A549 (cell line): ENCODE results near the gene DHX16. TPM values are rescaled to one million over a fixed set of nuclear protein-coding genes. Genes with fewer than 3 reads are reported as not detected.
A peak's percentile ranks its signal among the peaks of the same experiment; 100 is the strongest.

ENCODE experiments used
- ATAC-seq, 2 experiments: fragments of 200-7000 bp in 1 of 2; fragments of >200 bp in 1 of 2; cut with Nextera tagmentation in 1 of 2; cut with Tn5 transposase in 1 of 2; 3 replicates each; pipeline versions ENCODE4 v1.8.0 to v1.9.1; 2018 to 2020; ENCODE audit warnings: mild to moderate bottlenecking in 1 of 2, moderate library complexity in 1 of 2
- CTCF ChIA-PET: fragments of 300-600 bp; sonication (Branson Sonifier 250); formaldehyde crosslinking; extraction: SDS; loops from one replicate; lab custom pipeline; 2021; ENCODE audit warnings: antibody characterized with exemption, inconsistent platforms; lab: Yijun Ruan, JAX
- POLR2A ChIA-PET: fragments of 350-600 bp; formaldehyde crosslinking; extraction: SDS; loops from one replicate; lab custom pipeline; 2021; ENCODE audit warnings: antibody characterized with exemption, inconsistent platforms; lab: Yijun Ruan, JAX
- DNase-seq, 2 experiments: peaks; one replicate each; pipeline versions ENCODE4 v3.0.0 to v3.0.0-alpha.2; 2011 to 2016; ENCODE audit warnings: low read depth in 1 of 2, low spot score in 1 of 2
- FAIRE-seq: peaks from 2 replicates; lab custom pipeline; 2011; peaks lifted over from hg19 to GRCh38; lab: Jason Lieb, UNC
- H3K27ac ChIP-seq, 2 experiments: fragments of >200 bp; sonication (Bioruptor Twin); formaldehyde crosslinking; 3 replicates each; pipeline ENCODE4 v1.5.1; 2016 to 2017
- H3K4me1 ChIP-seq: fragments of >200 bp; sonication (Bioruptor Twin); formaldehyde crosslinking; 3 replicates; pipeline ENCODE4 v1.6.1; 2016
- H3K4me2 ChIP-seq: fragments of >200 bp; sonication (Bioruptor Twin); formaldehyde crosslinking; 3 replicates; pipeline ENCODE4 v1.6.1; 2016
- H3K4me3 ChIP-seq: fragments of >200 bp; sonication (Bioruptor Twin); formaldehyde crosslinking; 3 replicates; pipeline ENCODE4 v1.5.1; 2016
- H3K9me3 ChIP-seq: fragments of >200 bp; sonication (Bioruptor Twin); formaldehyde crosslinking; 3 replicates; pipeline ENCODE4 v1.6.1; 2016
- CBX2 ChIP-seq: fragments of 200-600 bp; sonication (generic); IDR thresholded peaks from 2 replicates; pipeline ENCODE4 v1.6.1; 2016; ENCODE audit warnings: low read depth, mild to moderate bottlenecking, borderline replicate concordance
- CHD2 ChIP-seq: fragments of 150-350 bp; IDR thresholded peaks from 2 replicates; pipeline ENCODE4 v1.6.1; 2014; ENCODE audit warnings: low read length; ENCODE audit not compliant: partially characterized antibody
- FOSL2 ChIP-seq, 2 experiments: fragments of 450-650 bp in 1 of 2; fragments of >200 bp in 1 of 2; sonication (Bioruptor Twin) in 1 of 2; formaldehyde crosslinking; IDR thresholded peaks; 2 replicates each; pipeline versions ENCODE4 v1.5.0 to v1.6.1; 2016 to 2020; ENCODE audit warnings: mild to moderate bottlenecking in 1 of 2, moderate library complexity in 1 of 2
- GATA3 ChIP-seq: IDR thresholded peaks from 2 replicates; pipeline ENCODE4 v1.6.1; 2012; ENCODE audit warnings: borderline replicate concordance
- HEYL ChIP-seq: fragments of 250-450 bp; sonication (Bioruptor Pico); IDR thresholded peaks from 2 replicates; pipeline ENCODE4 v1.8.0; 2021; ENCODE audit warnings: mild to moderate bottlenecking, moderate library complexity
- HOXA7 ChIP-seq: fragments of 250-450 bp; sonication (Bioruptor Pico); IDR thresholded peaks from 2 replicates; pipeline ENCODE4 v1.5.0; 2020; ENCODE audit warnings: mild to moderate bottlenecking, moderate library complexity
- HOXB13 ChIP-seq: fragments of 250-450 bp; sonication (Bioruptor Pico); IDR thresholded peaks from 2 replicates; pipeline ENCODE4 v1.5.0; 2020; ENCODE audit warnings: low read depth, mild to moderate bottlenecking, moderate library complexity
- HOXB5 ChIP-seq: fragments of 250-450 bp; sonication (Bioruptor Pico); IDR thresholded peaks from 2 replicates; pipeline ENCODE4 v1.5.0; 2020; ENCODE audit warnings: mild to moderate bottlenecking, moderate library complexity
- MAFK ChIP-seq: fragments of 450-650 bp; IDR thresholded peaks from 2 replicates; pipeline ENCODE4 v1.6.1; 2014; ENCODE audit not compliant: partially characterized antibody
- MAZ ChIP-seq: fragments of 150-350 bp; IDR thresholded peaks from 2 replicates; pipeline ENCODE4 v1.6.1; 2014; ENCODE audit warnings: antibody characterized with exemption, low read depth, low read length, borderline replicate concordance
- NFE2L2 ChIP-seq: fragments of 150-350 bp; conservative IDR thresholded peaks from 2 replicates; pipeline ENCODE4 v1.6.1; 2014; ENCODE audit warnings: low read length
- PHF8 ChIP-seq: fragments of 200-600 bp; sonication (generic); IDR thresholded peaks from 2 replicates; pipeline ENCODE4 v1.6.1; 2016; ENCODE audit warnings: low read depth, mild to moderate bottlenecking, antibody characterized with exemption, moderate library complexity, borderline replicate concordance
- RAD21 ChIP-seq, 2 experiments: fragments of >200 bp in 1 of 2; sonication (Bioruptor Twin) in 1 of 2; formaldehyde crosslinking in 1 of 2; IDR thresholded peaks in 1 of 2; conservative IDR thresholded peaks in 1 of 2; 2 replicates in 1 of 2; 3 replicates in 1 of 2; pipeline ENCODE4 v1.6.1; 2012 to 2018; ENCODE audit warnings: inconsistent platforms in 1 of 2
- RARB ChIP-seq: fragments of 250-450 bp; sonication (Bioruptor Pico); IDR thresholded peaks from 2 replicates; pipeline ENCODE4 v1.8.0; 2021; ENCODE audit warnings: mild to moderate bottlenecking, moderate library complexity
- WGBS: methylation state at CpG from one replicate; pipeline ENCODE4 v1.1.6; 2017; ENCODE audit errors: missing lambda C conversion rate; 5-methylcytosine and 5-hydroxymethylcytosine counted together
- polyA plus RNA-seq, 4 experiments: library from polyadenylated mRNA; depleted of rRNA in 3 of 4; stranded (reverse); fragments of >200 nt; fragmentation: RNase III in 1 of 4; extraction: RNeasy Plus Mini Kit Qiagen cat#74134 plus additional on column Dnase treatment in 1 of 4; gene quantifications; 2 replicates in 3 of 4; 3 replicates in 1 of 4; pipeline ENCODE4 v1.2.3, GENCODE V29; 2011 to 2017
- TF ChIP-seq, protein P1 (sequence below): IDR thresholded peaks from 2 replicates; pipeline ENCODE4 v1.6.1; 2012; ENCODE audit warnings: low read depth, borderline replicate concordance
- TF ChIP-seq, protein P2 (sequence below): fragments of >200 bp; sonication (Bioruptor Twin); formaldehyde crosslinking; IDR thresholded peaks from 3 replicates; pipeline ENCODE4 v1.5.1; 2016
- TF ChIP-seq, protein P3 (sequence below): fragments of 200-600 bp; sonication (generic); IDR thresholded peaks from 2 replicates; pipeline ENCODE4 v1.6.1; 2016; ENCODE audit warnings: antibody characterized with exemption, mild to moderate bottlenecking, moderate library complexity
- TF ChIP-seq, protein P4 (sequence below): fragments of 150-350 bp; IDR thresholded peaks from 2 replicates; pipeline ENCODE4 v1.6.1; 2014; ENCODE audit warnings: low read depth, mild to moderate bottlenecking, low read length
- TF ChIP-seq, protein P5 (sequence below): IDR thresholded peaks from 2 replicates; pipeline ENCODE4 v1.6.1; 2012

The DHX16 gene
- polyA plus RNA-seq, 2 of the 4 experiments (the other 2 are of a cell fraction): 31.6 TPM

DNA sequence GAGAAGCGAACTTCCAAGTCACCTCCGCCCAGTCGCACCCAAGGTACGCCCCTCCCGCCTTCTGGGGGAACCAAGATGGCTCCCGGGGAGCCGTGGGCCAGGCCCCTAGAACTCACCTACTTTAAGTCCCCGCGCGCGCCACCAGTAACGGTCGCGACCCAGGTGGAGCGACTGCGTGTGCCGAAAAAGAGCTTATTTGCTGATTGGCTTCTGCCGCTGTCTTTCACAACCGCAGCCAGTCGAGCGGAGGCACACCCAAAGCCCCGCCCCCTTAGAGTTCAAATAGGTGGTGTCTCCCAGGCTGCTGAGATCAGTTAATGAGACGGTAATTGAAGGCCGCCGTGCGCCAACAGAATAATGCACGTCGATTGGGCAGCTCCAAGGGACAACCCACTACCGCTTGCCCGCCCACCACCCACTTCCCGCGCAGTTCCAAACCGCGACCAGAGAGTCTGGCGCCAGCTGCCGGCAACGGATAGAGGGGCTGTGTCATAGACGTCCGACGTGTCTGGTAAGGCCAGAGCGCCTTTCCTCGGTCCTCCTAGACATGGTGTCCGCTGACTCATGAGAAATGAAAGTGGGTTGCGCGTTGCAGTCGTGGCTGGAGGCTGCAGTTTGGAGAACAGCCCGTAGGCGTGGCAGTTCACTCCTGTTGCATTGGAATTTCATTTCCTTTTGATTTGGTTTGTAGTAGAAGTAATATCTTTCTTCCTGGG lies 44.5 kb upstream of the DHX16 start, which contains the start of gene MDC1 (continued):
- TF ChIP-seq, protein P1, sequence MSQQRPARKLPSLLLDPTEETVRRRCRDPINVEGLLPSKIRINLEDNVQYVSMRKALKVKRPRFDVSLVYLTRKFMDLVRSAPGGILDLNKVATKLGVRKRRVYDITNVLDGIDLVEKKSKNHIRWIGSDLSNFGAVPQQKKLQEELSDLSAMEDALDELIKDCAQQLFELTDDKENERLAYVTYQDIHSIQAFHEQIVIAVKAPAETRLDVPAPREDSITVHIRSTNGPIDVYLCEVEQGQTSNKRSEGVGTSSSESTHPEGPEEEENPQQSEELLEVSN: peak; percentile 60; the same call in 1 of the 2 replicates
- TF ChIP-seq FOSL2 (IDR thresholded peaks at IDR 0.05): no peak
- TF ChIP-seq FOSL2 (CRISPR knock-in tag; IDR thresholded peaks at IDR 0.05): peak; percentile 85
- peak; percentile 20; the same call in 1 of the 2 replicates for TF ChIP-seq PHF8

DNA sequence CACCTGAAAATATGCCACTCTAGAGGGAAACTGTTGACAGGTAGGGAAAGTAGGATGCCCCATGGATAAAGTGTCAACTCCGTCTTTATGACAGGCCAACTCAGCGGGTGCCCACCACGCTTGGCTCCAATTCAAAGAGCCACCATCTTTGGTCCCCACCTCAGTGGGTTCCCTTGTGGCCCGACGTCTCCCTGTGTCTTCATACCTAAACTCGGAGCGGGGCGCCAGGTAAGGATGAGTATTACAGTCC lies 44.0 kb upstream of the DHX16 start:
- peaks cover 22% of the 10 kb centered on the region for H3K4me1 ChIP-seq
- H3K27ac ChIP-seq: peak overlapping the region; percentile 95 to 97
- H3K4me3 ChIP-seq: peak overlapping the region; percentile 63
- 0 out of 2 replicates have a peak, but pooled peaks have one; percentile 43 for TF ChIP-seq HOXB13 (CRISPR knock-in tag)
- TF ChIP-seq, protein P2, sequence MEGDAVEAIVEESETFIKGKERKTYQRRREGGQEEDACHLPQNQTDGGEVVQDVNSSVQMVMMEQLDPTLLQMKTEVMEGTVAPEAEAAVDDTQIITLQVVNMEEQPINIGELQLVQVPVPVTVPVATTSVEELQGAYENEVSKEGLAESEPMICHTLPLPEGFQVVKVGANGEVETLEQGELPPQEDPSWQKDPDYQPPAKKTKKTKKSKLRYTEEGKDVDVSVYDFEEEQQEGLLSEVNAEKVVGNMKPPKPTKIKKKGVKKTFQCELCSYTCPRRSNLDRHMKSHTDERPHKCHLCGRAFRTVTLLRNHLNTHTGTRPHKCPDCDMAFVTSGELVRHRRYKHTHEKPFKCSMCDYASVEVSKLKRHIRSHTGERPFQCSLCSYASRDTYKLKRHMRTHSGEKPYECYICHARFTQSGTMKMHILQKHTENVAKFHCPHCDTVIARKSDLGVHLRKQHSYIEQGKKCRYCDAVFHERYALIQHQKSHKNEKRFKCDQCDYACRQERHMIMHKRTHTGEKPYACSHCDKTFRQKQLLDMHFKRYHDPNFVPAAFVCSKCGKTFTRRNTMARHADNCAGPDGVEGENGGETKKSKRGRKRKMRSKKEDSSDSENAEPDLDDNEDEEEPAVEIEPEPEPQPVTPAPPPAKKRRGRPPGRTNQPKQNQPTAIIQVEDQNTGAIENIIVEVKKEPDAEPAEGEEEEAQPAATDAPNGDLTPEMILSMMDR: no peak
- no peak for DNase-seq
- WGBS: 0% methylated on average over 8 of the region's 8 CpGs
- FAIRE-seq: no peak
- no peaks in the 10 kb centered on the region for H3K9me3 ChIP-seq
- peak overlapping the region; percentile 87 for H3K4me2 ChIP-seq
- POLR2A ChIA-PET: interaction anchor here (0.6 to 1.4 kb wide), 13 partner anchors 9 to 102 kb away, joined by 3 to 12 read pairs (median 4); partner anchors contain the start of genes FLOT1, MRPS18B, NRM and PPP1R10
- no peak; a peak in 1 of 6 replicates for ATAC-seq
- CTCF ChIA-PET: interaction anchor here (0.8 to 18.8 kb wide), 6 partner anchors 10 to 39 kb away, joined by 3 to 539 read pairs (median 3); partner anchors contain the start of gene DHX16

DNA sequence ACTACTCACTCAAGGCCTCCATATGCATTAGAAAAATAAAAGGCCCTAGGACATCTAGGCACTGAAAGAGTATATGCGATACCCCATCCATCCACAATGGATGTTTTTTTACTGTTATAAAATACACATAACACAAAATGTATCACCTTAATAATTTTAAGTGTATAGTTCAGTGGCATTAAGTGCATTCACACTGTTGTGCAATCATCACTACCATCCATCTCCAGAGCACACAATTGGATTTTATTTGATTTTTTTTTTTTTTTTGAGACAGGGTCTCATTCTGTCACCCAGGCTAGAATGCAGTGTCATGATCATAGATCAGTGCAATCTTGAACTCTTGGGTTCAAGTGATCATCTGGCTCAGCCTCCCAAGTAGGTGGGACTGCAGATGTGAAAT lies 41.5 kb upstream of the DHX16 start:
- Histone ChIP-seq H3K27ac (no peak overlapping the region), H3K4me3 (no peak overlapping the region), H3K9me3 (no peaks in the 10 kb centered on the region), H3K4me2 (no peak overlapping the region), H3K4me1 (peaks cover 29% of the 10 kb centered on the region)
- 100% methylated on average over 1 of the region's 1 CpG for WGBS
- ChIA-PET POLR2A (no interaction called here), CTCF (no interaction called here)
- DNase-seq (no peak), FAIRE-seq (no peak), ATAC-seq (no peak)
- TF ChIP-seq HOXB5 (CRISPR knock-in tag) (no peak), CHD2 (no peak), GATA3 (no peak), HOXA7 (CRISPR knock-in tag) (no peak), RARB (CRISPR knock-in tag) (no peak), NFE2L2 (no peak), HEYL (CRISPR knock-in tag) (no peak), RAD21 (conservative IDR thresholded peaks at IDR 0.05 in 1 of 2, IDR thresholded peaks at IDR 0.05 in 1 of 2) (no peak), MAFK (no peak), MAZ (no peak), CBX2 (no peak)
- TF ChIP-seq, protein P3, sequence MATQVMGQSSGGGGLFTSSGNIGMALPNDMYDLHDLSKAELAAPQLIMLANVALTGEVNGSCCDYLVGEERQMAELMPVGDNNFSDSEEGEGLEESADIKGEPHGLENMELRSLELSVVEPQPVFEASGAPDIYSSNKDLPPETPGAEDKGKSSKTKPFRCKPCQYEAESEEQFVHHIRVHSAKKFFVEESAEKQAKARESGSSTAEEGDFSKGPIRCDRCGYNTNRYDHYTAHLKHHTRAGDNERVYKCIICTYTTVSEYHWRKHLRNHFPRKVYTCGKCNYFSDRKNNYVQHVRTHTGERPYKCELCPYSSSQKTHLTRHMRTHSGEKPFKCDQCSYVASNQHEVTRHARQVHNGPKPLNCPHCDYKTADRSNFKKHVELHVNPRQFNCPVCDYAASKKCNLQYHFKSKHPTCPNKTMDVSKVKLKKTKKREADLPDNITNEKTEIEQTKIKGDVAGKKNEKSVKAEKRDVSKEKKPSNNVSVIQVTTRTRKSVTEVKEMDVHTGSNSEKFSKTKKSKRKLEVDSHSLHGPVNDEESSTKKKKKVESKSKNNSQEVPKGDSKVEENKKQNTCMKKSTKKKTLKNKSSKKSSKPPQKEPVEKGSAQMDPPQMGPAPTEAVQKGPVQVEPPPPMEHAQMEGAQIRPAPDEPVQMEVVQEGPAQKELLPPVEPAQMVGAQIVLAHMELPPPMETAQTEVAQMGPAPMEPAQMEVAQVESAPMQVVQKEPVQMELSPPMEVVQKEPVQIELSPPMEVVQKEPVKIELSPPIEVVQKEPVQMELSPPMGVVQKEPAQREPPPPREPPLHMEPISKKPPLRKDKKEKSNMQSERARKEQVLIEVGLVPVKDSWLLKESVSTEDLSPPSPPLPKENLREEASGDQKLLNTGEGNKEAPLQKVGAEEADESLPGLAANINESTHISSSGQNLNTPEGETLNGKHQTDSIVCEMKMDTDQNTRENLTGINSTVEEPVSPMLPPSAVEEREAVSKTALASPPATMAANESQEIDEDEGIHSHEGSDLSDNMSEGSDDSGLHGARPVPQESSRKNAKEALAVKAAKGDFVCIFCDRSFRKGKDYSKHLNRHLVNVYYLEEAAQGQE: no peak
- TF ChIP-seq, protein P4, sequence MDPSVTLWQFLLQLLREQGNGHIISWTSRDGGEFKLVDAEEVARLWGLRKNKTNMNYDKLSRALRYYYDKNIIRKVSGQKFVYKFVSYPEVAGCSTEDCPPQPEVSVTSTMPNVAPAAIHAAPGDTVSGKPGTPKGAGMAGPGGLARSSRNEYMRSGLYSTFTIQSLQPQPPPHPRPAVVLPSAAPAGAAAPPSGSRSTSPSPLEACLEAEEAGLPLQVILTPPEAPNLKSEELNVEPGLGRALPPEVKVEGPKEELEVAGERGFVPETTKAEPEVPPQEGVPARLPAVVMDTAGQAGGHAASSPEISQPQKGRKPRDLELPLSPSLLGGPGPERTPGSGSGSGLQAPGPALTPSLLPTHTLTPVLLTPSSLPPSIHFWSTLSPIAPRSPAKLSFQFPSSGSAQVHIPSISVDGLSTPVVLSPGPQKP: no peak
- TF ChIP-seq, protein P5, sequence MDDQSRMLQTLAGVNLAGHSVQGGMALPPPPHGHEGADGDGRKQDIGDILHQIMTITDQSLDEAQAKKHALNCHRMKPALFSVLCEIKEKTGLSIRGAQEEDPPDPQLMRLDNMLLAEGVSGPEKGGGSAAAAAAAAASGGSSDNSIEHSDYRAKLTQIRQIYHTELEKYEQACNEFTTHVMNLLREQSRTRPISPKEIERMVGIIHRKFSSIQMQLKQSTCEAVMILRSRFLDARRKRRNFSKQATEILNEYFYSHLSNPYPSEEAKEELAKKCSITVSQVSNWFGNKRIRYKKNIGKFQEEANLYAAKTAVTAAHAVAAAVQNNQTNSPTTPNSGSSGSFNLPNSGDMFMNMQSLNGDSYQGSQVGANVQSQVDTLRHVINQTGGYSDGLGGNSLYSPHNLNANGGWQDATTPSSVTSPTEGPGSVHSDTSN: no peak
